Neural cell (in vitro differentiated cells): ENCODE results near the gene BCS1L.

ENCODE experiments used
- EP300 ChIP-seq: fragments of 450-650 bp; conservative IDR thresholded peaks from 2 replicates; pipeline ENCODE4 v1.6.1; 2014; ENCODE audit warnings: antibody characterized with exemption, mild to moderate bottlenecking, moderate library complexity; ENCODE audit not compliant: poor library complexity, severe bottlenecking
- EZH2 ChIP-seq: fragments of 200-600, 300-800 bp; shearing (Covaris generic), sonication (generic); IDR thresholded peaks from 2 replicates; pipeline ENCODE4 v1.6.1; 2014; ENCODE audit warnings: antibody characterized with exemption, low read length, borderline replicate concordance, mild to moderate bottlenecking; ENCODE audit not compliant: insufficient read depth, poor library complexity, severe bottlenecking
- RAD21 ChIP-seq: fragments of 450-650 bp; conservative IDR thresholded peaks from 2 replicates; pipeline ENCODE4 v1.6.1; 2014; ENCODE audit warnings: antibody characterized with exemption, mild to moderate bottlenecking, moderate library complexity
- TF ChIP-seq, protein P1 (sequence below): fragments of 450-650 bp; IDR thresholded peaks from 2 replicates; pipeline ENCODE4 v1.5.1; 2014; ENCODE audit warnings: antibody characterized with exemption, mild to moderate bottlenecking, moderate library complexity; ENCODE audit not compliant: poor library complexity, severe bottlenecking

- TF ChIP-seq RAD21 (no peak), EP300 (no peak), EZH2 (no peak)
- TF ChIP-seq, protein P1, sequence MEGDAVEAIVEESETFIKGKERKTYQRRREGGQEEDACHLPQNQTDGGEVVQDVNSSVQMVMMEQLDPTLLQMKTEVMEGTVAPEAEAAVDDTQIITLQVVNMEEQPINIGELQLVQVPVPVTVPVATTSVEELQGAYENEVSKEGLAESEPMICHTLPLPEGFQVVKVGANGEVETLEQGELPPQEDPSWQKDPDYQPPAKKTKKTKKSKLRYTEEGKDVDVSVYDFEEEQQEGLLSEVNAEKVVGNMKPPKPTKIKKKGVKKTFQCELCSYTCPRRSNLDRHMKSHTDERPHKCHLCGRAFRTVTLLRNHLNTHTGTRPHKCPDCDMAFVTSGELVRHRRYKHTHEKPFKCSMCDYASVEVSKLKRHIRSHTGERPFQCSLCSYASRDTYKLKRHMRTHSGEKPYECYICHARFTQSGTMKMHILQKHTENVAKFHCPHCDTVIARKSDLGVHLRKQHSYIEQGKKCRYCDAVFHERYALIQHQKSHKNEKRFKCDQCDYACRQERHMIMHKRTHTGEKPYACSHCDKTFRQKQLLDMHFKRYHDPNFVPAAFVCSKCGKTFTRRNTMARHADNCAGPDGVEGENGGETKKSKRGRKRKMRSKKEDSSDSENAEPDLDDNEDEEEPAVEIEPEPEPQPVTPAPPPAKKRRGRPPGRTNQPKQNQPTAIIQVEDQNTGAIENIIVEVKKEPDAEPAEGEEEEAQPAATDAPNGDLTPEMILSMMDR: no peak
These were observed 2.9 kb downstream of the BCS1L start for GRCh38 chr2:218662377-218662776.
